HG03159 (cell line): Measurements from ENCODE around the gene NSMF.

Experiments used
- ATAC-seq: cut with Tn5 transposase; IDR thresholded peaks from one replicate; pipeline ENCODE4 v1.9.1; 2021; ENCODE audit warnings: mild to moderate bottlenecking, moderate library complexity; ENCODE audit not compliant: unreplicated experiment

Gene NSMF

GRCh38 chr9:137459152-137459600 is at the start of gene NSMF:
Gene NSMF (minus strand): TSS chr9:137459334. CDS start chr9:137459102, 232 bp downstream.
- ATAC-seq: peak; percentile 61

DNA sequence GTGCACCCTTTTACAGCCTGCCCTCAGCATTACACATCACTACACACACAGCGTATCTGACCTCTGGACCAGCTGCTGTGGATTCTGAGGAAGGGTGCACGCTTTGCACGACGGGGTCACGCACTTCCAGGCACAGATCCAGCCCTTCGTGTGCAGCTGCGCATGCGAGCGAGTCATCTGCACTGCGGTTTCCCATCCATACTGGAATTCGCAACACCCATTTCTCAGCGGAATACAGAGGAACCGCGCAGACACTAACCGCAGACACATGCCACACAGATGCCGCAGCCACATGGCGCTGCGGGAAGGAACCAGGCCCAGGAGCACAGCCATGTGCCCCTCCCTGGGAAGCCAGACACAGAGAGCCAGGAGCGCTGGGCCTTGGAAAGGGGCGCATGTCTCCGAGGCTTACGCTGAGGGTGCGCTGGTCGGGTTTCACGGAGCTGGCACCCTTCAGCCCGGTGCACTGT is 47.6 kb upstream of the NSMF start:
- ATAC-seq: no peak

GRCh38 chr9:137506274-137506673 is 47.1 kb upstream of the NSMF start:
- ATAC-seq: no peak

DNA sequence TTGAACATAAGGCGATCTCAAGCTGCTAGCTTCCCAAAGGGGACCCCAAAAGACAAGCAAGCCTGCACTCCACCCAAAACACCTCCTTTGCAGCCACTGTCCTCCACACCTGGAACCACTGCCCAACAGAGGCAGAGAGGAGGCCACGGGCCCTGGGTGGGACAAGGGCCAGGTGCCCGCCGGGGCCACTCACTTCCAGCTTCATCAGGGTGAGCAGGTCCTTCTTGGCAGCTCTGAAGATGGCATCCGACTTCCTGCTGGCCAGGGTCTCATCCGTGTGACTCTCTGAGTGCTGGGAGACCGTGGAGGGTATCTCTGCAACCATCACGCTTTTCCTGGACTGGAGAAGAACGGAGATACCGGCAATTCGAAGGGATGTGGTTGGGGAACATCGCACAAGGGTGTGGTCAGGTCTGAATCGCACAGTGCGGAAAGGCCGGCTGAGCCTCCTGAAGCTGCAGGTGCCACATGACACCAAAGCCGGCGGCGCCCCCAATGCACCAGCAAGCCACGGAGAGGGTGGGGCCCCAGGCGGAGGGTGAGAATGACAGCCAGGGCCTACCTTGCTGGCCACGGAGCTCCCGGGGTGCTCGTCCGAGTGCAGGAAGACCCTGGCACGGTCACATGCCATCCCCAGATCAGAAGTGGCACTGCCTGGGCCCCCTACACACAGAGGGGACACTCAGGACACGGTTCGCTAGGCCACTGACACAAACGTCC is 46.4 kb upstream of the NSMF start:
- no peak for ATAC-seq

DNA sequence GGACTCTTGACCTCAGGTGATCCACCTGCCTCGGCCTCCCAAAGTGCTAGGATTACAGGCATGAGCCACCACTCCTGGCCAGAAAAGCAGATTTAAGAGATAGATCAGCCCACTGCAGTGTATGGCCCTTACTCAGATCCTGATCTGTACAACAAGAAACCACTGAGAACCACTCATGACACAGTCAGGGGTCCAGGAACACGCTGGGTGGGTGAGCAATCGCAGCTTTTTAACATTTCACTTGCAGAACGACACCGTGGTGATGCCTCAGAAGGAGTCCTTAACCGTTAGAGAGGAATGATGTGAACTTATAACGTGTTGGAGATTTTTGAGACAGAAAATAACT is 45.3 kb upstream of the NSMF start:
- no peak for ATAC-seq

DNA sequence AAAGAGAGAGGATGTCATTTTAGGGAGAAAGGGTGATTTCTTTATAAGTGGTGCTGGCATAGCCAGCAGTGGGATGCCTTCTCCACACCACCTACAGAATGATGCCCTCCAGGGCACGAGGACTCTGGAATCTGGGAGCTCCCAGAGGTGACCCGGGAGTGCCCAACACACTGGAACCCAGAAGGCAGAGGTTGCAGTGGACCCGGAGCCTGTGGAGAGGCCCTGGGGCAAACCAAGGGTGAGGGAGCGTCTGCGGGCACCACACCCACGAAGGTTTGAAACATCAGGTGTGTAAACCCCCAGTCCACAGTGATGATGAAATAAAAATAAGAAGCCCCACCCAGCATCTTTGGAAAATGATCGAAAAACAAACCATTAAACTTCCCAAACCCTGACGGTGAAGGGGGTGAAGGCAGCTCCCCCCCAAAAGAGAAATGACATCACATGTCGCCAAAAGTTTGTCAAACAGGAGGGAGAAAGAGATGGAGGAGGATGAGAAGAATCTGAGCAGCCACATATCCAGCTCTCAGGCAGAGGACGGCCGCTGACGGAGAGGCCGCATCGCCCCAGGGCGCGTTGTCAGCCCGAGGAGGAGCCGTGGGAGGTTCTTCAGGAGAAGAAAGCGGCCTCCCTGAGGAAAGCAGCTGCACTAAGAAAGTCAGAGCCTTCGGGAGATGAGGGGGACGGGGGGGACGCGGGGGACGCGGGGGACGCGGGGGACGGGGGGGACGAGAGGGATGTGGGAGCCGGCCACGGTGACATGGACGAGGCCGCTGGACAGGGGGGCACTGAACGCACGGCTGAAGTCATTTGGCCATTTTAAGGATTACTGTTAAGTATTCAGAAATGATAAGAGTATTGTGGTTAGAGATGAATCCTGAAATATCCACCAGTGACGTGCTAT is 43.1 kb upstream of the NSMF start:
- ATAC-seq: no peak

GRCh38 chr9:137501457-137501856 is 42.3 kb upstream of the NSMF start:
- ATAC-seq: no peak

GRCh38 chr9:137500666-137501397 is 41.7 kb upstream of the NSMF start:
- ATAC-seq: no peak

DNA sequence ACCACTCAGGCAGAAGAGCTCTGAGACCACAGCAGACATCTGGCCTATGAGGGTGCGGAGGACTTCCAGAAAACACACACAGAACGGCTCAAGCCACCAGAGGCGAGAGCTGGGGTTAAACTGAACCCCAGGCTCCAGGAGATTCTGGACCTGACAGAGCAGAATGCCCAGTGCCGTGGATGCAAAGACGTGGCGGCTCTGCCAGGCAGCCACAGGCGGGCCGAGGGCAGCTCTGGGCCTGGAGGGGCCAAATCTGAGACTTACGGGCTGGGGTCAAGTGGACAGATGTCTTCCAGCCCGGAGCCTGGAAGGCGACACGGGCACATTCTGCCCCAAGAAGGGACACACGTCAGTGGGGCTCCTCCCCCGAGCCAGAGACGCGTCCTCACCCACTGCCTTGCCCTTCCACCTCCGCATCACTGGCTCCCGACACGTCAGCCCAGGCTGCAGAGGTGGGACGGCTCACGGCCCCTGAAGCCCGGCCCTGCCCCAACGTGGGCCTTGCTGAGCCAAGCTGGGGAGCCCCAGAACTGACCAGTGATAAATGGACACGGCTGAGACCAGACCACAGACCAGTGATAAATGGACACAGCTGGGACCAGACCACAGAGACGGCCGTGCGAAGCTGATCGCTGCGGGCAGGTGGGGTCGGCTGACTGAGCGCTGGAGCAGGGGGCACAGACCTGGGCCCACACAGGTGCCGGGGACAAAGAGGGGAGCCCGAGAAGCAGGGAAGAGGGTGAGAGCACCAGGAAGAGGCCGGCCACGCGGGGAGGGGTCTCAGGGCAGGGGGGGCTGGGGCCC is 40.9 kb upstream of the NSMF start:
- no peak for ATAC-seq

GRCh38 chr9:137499416-137499815 is 40.3 kb upstream of the NSMF start:
- no peak for ATAC-seq

GRCh38 chr9:137498720-137499150 is 39.6 kb upstream of the NSMF start:
- no peak for ATAC-seq

DNA sequence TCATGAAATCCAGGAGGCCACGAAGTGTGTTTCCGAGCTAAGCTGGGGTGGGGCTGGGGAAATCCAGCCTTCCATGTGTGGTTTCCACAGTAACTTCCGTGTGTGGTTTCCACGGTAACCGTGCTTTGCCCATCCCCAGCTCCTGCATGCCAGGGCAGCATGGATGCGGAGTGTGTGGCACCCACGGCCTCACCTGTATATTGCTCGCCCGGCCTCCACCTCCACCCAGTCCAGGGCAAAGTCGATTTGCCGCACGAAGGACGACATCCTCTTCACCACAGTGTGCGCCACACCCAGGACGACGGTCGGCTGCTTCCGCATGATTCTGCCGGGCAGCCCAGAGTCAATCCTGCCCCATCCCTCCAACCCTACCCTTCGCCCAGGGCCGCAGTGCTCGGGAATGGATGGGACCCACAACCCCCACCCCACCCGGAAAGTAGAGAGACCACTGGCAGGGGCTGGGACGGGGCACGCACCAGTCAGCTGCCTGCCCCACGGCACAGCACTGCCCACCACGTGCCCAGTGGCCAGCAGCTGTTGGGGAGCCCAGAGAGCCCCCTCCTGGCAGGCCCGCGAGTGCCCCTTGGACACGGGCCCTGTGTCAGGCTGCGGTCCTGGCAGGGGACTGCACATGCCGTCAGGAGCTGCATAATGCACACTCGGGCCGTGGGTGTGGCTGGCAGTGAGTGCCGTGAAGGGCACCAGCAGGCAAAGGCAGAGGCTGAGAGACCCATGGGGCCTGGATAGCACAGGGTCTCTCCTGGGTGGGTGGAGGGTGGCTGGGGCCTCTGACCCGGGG is 39.0 kb upstream of the NSMF start:
- no peak for ATAC-seq

DNA sequence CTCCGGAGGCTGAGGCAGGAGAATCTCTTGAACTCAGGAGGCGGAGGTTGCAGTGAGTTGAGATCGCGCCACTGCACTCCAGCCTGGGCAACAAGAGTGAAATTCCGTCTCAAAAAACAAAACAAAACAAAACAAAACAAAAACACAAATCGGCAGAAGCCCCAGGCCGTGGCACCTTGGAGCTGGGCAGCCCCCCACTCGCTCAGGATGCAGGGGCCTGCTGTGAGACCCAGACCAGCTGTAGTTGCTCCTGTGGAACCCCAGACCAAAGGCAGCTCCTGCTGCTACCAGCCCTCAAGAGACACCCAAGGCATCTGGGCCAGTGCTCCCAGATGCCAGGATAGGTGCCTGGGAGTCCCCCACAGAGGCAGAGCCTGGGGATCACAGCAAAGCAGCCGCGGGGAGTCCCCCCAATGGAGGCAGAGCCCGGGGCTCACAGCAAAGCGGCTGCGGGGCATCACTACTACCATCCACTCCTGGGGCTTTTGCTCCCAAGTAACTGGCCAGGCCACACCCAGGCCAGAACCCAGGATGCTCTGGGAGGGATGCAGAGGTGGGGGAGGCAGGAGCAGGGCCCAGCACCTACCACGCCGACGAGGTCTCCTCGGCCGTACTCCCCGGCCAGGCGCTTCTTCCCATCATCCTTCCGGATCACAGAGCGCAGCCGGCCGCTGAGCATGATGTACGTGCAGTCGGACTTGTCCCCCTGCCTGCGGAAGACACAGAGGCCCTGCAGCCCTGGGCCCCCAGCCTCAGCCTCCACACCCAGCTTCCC is 37.7 kb upstream of the NSMF start:
- ATAC-seq: no peak

DNA sequence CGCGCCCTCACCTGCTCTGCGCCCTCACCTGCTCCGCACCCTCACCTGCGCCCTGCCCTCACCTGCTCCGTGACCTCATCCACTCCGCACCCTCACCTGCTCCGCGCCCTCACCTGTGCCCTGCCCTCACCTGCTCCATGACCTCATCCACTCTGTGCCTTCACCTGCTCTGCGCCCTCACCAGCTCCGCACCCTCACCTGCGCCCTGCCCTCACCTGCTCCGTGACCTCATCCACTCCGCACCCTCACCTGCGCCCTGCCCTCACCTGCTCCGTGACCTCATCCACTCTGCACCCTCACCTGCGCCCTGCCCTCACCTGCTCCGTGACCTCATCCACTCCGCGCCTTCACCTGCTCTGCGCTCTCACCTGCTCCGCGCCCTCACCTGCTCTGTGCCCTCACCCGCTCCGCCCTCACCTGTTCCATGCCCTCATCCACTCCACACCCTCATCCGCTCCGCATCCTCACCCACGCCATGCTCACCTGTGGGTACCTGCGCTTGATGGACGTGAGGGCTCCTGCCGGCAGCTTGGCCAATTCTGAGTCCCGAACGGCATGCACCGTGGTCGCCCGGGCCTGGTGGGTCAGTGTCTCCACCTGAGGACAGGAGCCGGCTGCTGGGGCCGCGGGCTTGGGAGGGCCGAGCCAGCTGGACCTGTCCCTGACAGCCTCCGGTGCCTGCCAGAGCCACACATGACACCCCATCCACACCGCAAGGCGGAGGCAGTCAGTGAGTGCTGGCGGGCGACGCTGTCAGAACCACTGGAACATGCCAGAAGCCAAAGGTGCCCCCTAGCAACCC is 35.6 kb upstream of the NSMF start:
- ATAC-seq: no peak

- no peak for ATAC-seq
Observed at GRCh38 chr9:137494104-137494544, 35.0 kb upstream of the NSMF start.

DNA sequence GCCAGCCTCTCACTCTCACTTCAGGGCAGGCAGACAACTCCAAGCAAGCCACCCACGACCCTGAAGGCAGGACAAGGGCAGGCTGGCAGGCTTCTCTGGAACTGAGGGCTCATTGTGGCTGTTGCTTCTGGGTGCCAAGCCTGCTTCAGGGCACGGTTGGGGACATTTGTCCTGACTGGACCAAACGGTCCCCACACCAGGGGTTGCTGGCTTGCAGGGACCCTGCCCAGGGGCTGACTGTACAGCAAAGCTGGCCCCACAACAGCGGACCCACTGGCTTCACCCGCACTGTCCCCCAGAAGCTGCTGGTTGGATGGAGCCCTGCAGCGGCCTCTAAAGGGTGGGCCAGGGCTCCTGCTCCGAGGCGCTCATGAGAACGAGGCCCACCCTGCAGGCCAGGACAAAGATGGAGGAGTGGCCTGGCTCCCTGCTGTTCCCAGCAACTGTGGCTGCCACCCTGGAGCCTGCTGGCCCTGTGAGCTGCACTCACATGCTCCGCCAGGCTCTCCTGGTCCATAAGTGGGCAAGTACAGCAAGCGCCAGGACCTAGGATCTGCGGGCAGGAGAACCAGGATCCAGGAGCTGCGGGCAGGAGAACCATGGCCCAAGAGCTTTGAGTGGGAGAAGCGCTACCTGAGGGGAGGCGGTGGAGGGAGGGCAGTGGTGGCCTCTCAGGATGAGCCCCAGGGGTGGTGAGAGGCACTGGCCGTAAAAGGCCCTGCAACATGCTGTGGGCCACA is 34.4 kb upstream of the NSMF start:
- ATAC-seq: no peak
